WTC11 (cell line): ENCODE data around the gene HPSE2. TPM values are rescaled to one million over a fixed set of nuclear protein-coding genes. Genes with fewer than 3 reads are reported as not detected.

Source experiments
- ATAC-seq: fragments of 200-7000 bp; cut with Tn5 transposase; 2 replicates; pipeline ENCODE4 v1.10.0; 2021; ENCODE audit warnings: mild to moderate bottlenecking, moderate library complexity
- CTCF ChIA-PET: fragments of 300-600 bp; sonication (Branson Sonifier 250); formaldehyde crosslinking; loops from one replicate; lab custom pipeline; 2021; ENCODE audit warnings: antibody characterized with exemption; lab: Charles Lee
- POLR2A ChIA-PET: fragments of 350-600 bp; sonication (Branson Sonifier 250); formaldehyde crosslinking; loops from one replicate; lab custom pipeline; 2021; ENCODE audit warnings: antibody characterized with exemption; lab: Charles Lee
- DNase-seq: peaks from one replicate; pipeline ENCODE4 v3.0.0; 2021; ENCODE audit warnings: low spot score
- H3K27ac Mint-ChIP-seq: 2 replicates; pipeline ENCODE4 v1.8.0; 2021; ENCODE audit warnings: mixed read lengths
- H3K27me3 Mint-ChIP-seq: 2 replicates; pipeline ENCODE4 v1.8.0; 2021; ENCODE audit warnings: low read depth, mild to moderate bottlenecking, moderate library complexity, mixed read lengths
- H3K36me3 Mint-ChIP-seq: 2 replicates; pipeline ENCODE4 v1.8.0; 2021; ENCODE audit warnings: mixed read lengths
- H3K4me1 Mint-ChIP-seq: 2 replicates; pipeline ENCODE4 v1.8.0; 2022; ENCODE audit warnings: mixed read lengths
- H3K4me3 Mint-ChIP-seq: 2 replicates; pipeline ENCODE4 v1.8.0; 2021; ENCODE audit warnings: mild to moderate bottlenecking, moderate library complexity, mixed read lengths
- H3K9me3 Mint-ChIP-seq: 2 replicates; pipeline ENCODE4 v1.8.0; 2021; ENCODE audit warnings: mixed read lengths
- ATF1 ChIP-seq: sonication (generic); formaldehyde crosslinking; IDR thresholded peaks from 2 replicates; pipeline ENCODE4 v1.8.1; 2023; ENCODE audit warnings: mild to moderate bottlenecking, moderate library complexity, missing genetic modification reagents
- ATF2 ChIP-seq: sonication (generic); formaldehyde crosslinking; IDR thresholded peaks from 2 replicates; pipeline ENCODE4 v1.8.1; 2022; ENCODE audit warnings: low read depth, missing genetic modification reagents, borderline replicate concordance
- GRHL2 ChIP-seq: fragments of 250-450 bp; sonication (Bioruptor Pico); IDR thresholded peaks from 2 replicates; pipeline ENCODE4 v1.8.0; 2022; ENCODE audit warnings: mild to moderate bottlenecking, moderate library complexity; ENCODE audit not compliant: insufficient replicate concordance, severe bottlenecking
- NFATC4 ChIP-seq: fragments of 250-450 bp; sonication (Bioruptor Pico); IDR thresholded peaks from 2 replicates; pipeline ENCODE4 v1.9.0; 2021; ENCODE audit warnings: mild to moderate bottlenecking
- NFYB ChIP-seq: sonication (generic); formaldehyde crosslinking; conservative IDR thresholded peaks from 2 replicates; pipeline ENCODE4 v1.8.0; 2022; ENCODE audit warnings: low read depth, missing genetic modification reagents
- PRRX2 ChIP-seq: fragments of 250-450 bp; sonication (Bioruptor Pico); IDR thresholded peaks from 2 replicates; pipeline ENCODE4 v1.8.0; 2021; ENCODE audit warnings: mild to moderate bottlenecking
- SMAD3 ChIP-seq: sonication (generic); formaldehyde crosslinking; IDR thresholded peaks from 2 replicates; pipeline ENCODE4 v1.8.0; 2022; ENCODE audit warnings: missing genetic modification reagents, mild to moderate bottlenecking, borderline replicate concordance
- TEAD1 ChIP-seq: sonication (generic); formaldehyde crosslinking; IDR thresholded peaks from 2 replicates; pipeline ENCODE4 v1.8.0; 2022; ENCODE audit warnings: mild to moderate bottlenecking, missing genetic modification reagents
- ZNF232 ChIP-seq: sonication (generic); formaldehyde crosslinking; IDR thresholded peaks from 2 replicates; pipeline ENCODE4 v1.8.0; 2022; ENCODE audit warnings: mild to moderate bottlenecking, missing genetic modification reagents
- ZNF317 ChIP-seq: sonication (generic); formaldehyde crosslinking; IDR thresholded peaks from 2 replicates; pipeline ENCODE4 v1.8.1; 2023; ENCODE audit warnings: low read depth, mild to moderate bottlenecking, moderate library complexity, missing genetic modification reagents, borderline replicate concordance
- ZNF416 ChIP-seq: fragments of 250-450 bp; sonication (Bioruptor Pico); IDR thresholded peaks from 2 replicates; pipeline ENCODE4 v1.9.0; 2021; ENCODE audit warnings: mild to moderate bottlenecking, inconsistent platforms
- ZNF425 ChIP-seq: fragments of 250-450 bp; sonication (Bioruptor Pico); conservative IDR thresholded peaks from 2 replicates; pipeline ENCODE4 v1.9.0; 2021; ENCODE audit warnings: mild to moderate bottlenecking
- total RNA-seq: library from RNA; stranded (reverse); gene quantifications from 3 replicates; pipeline ENCODE4 v1.2.3, GENCODE V29; 2021
- TF ChIP-seq, protein P1 (sequence below): fragments of 250-450 bp; sonication (Bioruptor Pico); IDR thresholded peaks from 2 replicates; pipeline ENCODE4 v1.9.0; 2021; ENCODE audit warnings: moderate library complexity, mild to moderate bottlenecking, inconsistent platforms, borderline replicate concordance
- TF ChIP-seq, protein P2 (sequence below): sonication (generic); formaldehyde crosslinking; IDR thresholded peaks from 2 replicates; pipeline ENCODE4 v1.8.0; 2022; ENCODE audit warnings: mild to moderate bottlenecking, missing genetic modification reagents
- TF ChIP-seq, protein P3 (sequence below): sonication (generic); formaldehyde crosslinking; IDR thresholded peaks from 2 replicates; pipeline ENCODE4 v1.8.1; 2023; ENCODE audit warnings: mild to moderate bottlenecking, missing genetic modification reagents
- TF ChIP-seq, protein P4 (sequence below): sonication (generic); formaldehyde crosslinking; IDR thresholded peaks from 2 replicates; pipeline ENCODE4 v1.8.1; 2022; ENCODE audit warnings: mild to moderate bottlenecking, missing genetic modification reagents, moderate library complexity, borderline replicate concordance
- TF ChIP-seq, protein P5 (sequence below): sonication (generic); formaldehyde crosslinking; IDR thresholded peaks from 2 replicates; pipeline ENCODE4 v1.8.0; 2022; ENCODE audit warnings: mild to moderate bottlenecking, missing genetic modification reagents

The HPSE2 gene
- total RNA-seq, 1 experiment from 2014 or later: 0.66 TPM

GRCh38 chr10:98610836-98611235 is 624.8 kb downstream of the HPSE2 start (continued):
- TF ChIP-seq, protein P1, sequence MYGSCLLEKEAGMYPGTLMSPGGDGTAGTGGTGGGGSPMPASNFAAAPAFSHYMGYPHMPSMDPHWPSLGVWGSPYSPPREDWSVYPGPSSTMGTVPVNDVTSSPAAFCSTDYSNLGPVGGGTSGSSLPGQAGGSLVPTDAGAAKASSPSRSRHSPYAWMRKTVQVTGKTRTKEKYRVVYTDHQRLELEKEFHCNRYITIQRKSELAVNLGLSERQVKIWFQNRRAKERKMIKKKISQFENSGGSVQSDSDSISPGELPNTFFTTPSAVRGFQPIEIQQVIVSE: no peak
- TF ChIP-seq TEAD1 (no peak), SMAD3 (CRISPR knock-in tag) (no peak), GRHL2 (CRISPR knock-in tag) (no peak), ZNF232 (CRISPR knock-in tag) (no peak), NFATC4 (CRISPR knock-in tag) (no peak), ZNF416 (CRISPR knock-in tag) (no peak), NFYB (CRISPR knock-in tag) (no peak), ATF1 (CRISPR knock-in tag) (no peak), PRRX2 (CRISPR knock-in tag) (no peak), ATF2 (CRISPR knock-in tag) (no peak), ZNF425 (no peak)
- TF ChIP-seq, protein P2, sequence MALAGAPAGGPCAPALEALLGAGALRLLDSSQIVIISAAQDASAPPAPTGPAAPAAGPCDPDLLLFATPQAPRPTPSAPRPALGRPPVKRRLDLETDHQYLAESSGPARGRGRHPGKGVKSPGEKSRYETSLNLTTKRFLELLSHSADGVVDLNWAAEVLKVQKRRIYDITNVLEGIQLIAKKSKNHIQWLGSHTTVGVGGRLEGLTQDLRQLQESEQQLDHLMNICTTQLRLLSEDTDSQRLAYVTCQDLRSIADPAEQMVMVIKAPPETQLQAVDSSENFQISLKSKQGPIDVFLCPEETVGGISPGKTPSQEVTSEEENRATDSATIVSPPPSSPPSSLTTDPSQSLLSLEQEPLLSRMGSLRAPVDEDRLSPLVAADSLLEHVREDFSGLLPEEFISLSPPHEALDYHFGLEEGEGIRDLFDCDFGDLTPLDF (CRISPR knock-in tag): no peak

- Mint-ChIP-seq H3K4me1 (peaks cover 16% of the 10 kb centered on the region), H3K4me3 (no peak overlapping the region)
- CTCF ChIA-PET: no interaction called here
- ATAC-seq: no peak
- DNase-seq: no peak
- no peak for TF ChIP-seq ZNF317 (CRISPR knock-in tag)
- TF ChIP-seq, protein P3, sequence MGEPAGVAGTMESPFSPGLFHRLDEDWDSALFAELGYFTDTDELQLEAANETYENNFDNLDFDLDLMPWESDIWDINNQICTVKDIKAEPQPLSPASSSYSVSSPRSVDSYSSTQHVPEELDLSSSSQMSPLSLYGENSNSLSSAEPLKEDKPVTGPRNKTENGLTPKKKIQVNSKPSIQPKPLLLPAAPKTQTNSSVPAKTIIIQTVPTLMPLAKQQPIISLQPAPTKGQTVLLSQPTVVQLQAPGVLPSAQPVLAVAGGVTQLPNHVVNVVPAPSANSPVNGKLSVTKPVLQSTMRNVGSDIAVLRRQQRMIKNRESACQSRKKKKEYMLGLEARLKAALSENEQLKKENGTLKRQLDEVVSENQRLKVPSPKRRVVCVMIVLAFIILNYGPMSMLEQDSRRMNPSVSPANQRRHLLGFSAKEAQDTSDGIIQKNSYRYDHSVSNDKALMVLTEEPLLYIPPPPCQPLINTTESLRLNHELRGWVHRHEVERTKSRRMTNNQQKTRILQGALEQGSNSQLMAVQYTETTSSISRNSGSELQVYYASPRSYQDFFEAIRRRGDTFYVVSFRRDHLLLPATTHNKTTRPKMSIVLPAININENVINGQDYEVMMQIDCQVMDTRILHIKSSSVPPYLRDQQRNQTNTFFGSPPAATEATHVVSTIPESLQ (CRISPR knock-in tag): no peak
- TF ChIP-seq, protein P4, sequence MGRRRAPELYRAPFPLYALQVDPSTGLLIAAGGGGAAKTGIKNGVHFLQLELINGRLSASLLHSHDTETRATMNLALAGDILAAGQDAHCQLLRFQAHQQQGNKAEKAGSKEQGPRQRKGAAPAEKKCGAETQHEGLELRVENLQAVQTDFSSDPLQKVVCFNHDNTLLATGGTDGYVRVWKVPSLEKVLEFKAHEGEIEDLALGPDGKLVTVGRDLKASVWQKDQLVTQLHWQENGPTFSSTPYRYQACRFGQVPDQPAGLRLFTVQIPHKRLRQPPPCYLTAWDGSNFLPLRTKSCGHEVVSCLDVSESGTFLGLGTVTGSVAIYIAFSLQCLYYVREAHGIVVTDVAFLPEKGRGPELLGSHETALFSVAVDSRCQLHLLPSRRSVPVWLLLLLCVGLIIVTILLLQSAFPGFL (CRISPR knock-in tag): no peak
- TF ChIP-seq, protein P5, sequence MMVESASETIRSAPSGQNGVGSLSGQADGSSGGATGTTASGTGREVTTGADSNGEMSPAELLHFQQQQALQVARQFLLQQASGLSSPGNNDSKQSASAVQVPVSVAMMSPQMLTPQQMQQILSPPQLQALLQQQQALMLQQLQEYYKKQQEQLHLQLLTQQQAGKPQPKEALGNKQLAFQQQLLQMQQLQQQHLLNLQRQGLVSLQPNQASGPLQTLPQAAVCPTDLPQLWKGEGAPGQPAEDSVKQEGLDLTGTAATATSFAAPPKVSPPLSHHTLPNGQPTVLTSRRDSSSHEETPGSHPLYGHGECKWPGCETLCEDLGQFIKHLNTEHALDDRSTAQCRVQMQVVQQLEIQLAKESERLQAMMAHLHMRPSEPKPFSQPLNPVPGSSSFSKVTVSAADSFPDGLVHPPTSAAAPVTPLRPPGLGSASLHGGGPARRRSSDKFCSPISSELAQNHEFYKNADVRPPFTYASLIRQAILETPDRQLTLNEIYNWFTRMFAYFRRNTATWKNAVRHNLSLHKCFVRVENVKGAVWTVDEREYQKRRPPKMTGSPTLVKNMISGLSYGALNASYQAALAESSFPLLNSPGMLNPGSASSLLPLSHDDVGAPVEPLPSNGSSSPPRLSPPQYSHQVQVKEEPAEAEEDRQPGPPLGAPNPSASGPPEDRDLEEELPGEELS (CRISPR knock-in tag): no peak
- TF ChIP-seq, all 79 proteins: peak for 0
- Mint-ChIP-seq H3K27ac (no peak overlapping the region), H3K36me3 (no peaks in the 10 kb centered on the region), H3K27me3 (no peaks in the 10 kb centered on the region), H3K9me3 (peaks cover 5% of the 10 kb centered on the region)
- POLR2A ChIA-PET: no interaction called here
Measured at GRCh38 chr10:98610301-98610700, 625.4 kb downstream of the HPSE2 start.
